CD4-positive, alpha-beta T cell (primary cell): ENCODE data around the gene MAPKAPK5. TPM values are rescaled to one million over a fixed set of nuclear protein-coding genes. Genes with fewer than 3 reads are reported as not detected.

ENCODE experiments used
- ATAC-seq: fragments of 200-7000 bp; cut with Tn5 transposase; one replicate; pipeline ENCODE4 v1.10.0; 2022; ENCODE audit warnings: mild to moderate bottlenecking; ENCODE audit not compliant: poor library complexity
- CTCF ChIA-PET: fragments of 350-600 bp; sonication (Branson Sonifier 250); formaldehyde crosslinking; loops from one replicate; lab custom pipeline; 2021; ENCODE audit warnings: antibody characterized with exemption, inconsistent platforms; lab: Charles Lee
- POLR2A ChIA-PET: fragments of 350-600 bp; sonication (Branson Sonifier 250); formaldehyde crosslinking; loops from one replicate; lab custom pipeline; 2021; ENCODE audit warnings: antibody characterized with exemption, inconsistent platforms; lab: Charles Lee
- DNase-seq, 14 experiments: peaks; one replicate each; pipeline ENCODE4 v3.0.0-alpha.2; 2013 to 2020; ENCODE audit warnings: mixed read lengths in 2 of 14
- H3K27ac ChIP-seq, 2 donors: one replicate each; pipeline versions ENCODE4 v1.5.1 to v1.7.0; 2013; ENCODE audit warnings: low read length in 2 of 2, low read depth in 1 of 2, mild to moderate bottlenecking in 1 of 2
- H3K27me3 ChIP-seq, 2 experiments: 1 replicate in 1 of 2; 2 replicates in 1 of 2; pipeline versions ENCODE4 v1.6.1 to v1.7.0; 2013; ENCODE audit warnings: low read length in 2 of 2, control low read depth in 1 of 2, mild to moderate bottlenecking in 1 of 2, moderate library complexity in 1 of 2; ENCODE audit not compliant: insufficient read depth in 2 of 2, control insufficient read depth in 1 of 2
- H3K36me3 ChIP-seq: one replicate; pipeline ENCODE4 v1.6.1; 2013; ENCODE audit warnings: low read length, control low read depth; ENCODE audit not compliant: insufficient read depth
- H3K4me1 ChIP-seq: one replicate; pipeline ENCODE4 v1.6.1; 2013; ENCODE audit warnings: low read length, control low read depth; ENCODE audit not compliant: insufficient read depth
- H3K4me3 ChIP-seq: one replicate; pipeline ENCODE4 v1.5.1; 2013; ENCODE audit warnings: mild to moderate bottlenecking, low read length, moderate library complexity
- H3K9me3 ChIP-seq, 2 experiments: 1 replicate in 1 of 2; 2 replicates in 1 of 2; pipeline versions ENCODE4 v1.6.1 to v1.7.0; 2013; ENCODE audit warnings: low read length in 2 of 2, mild to moderate bottlenecking in 2 of 2, control low read depth in 1 of 2, moderate library complexity in 1 of 2; ENCODE audit not compliant: control insufficient read depth in 1 of 2, insufficient read depth in 1 of 2
- H3K27ac Mint-ChIP-seq: one replicate; pipeline ENCODE4 v1.8.0; 2020; ENCODE audit warnings: mixed read lengths
- H3K27me3 Mint-ChIP-seq: one replicate; pipeline ENCODE4 v1.8.0; 2021; ENCODE audit warnings: mixed read lengths
- H3K36me3 Mint-ChIP-seq: one replicate; pipeline ENCODE4 v1.8.0; 2021; ENCODE audit warnings: low read depth, mixed read lengths
- H3K4me1 Mint-ChIP-seq: one replicate; pipeline ENCODE4 v1.8.0; 2021; ENCODE audit warnings: low read depth, mixed read lengths
- H3K4me3 Mint-ChIP-seq: one replicate; pipeline ENCODE4 v1.8.0; 2020; ENCODE audit warnings: mild to moderate bottlenecking, mixed read lengths
- H3K9me3 Mint-ChIP-seq: one replicate; pipeline ENCODE4 v1.8.0; 2020; ENCODE audit warnings: mixed read lengths
- CTCF ChIP-seq: fragments of 200-600 bp; IDR thresholded peaks from one replicate; pipeline ENCODE4 v1.8.0; 2022; ENCODE audit warnings: antibody characterized with exemption, mild to moderate bottlenecking
- intact Hi-C, 2 experiments: fragments of 100-400 bp; cut with DNase I in 1 of 2; cut with micrococcal nuclease in 1 of 2; formaldehyde crosslinking; loops; one replicate each; pipeline versions ENCODE4 v1.15.1 to v1.9.0; 2023 to 2025; cut with DNase I, micrococcal nuclease
- total RNA-seq, 174 experiments: library from RNA in 2 of 174; stranded (reverse) in 2 of 174; gene quantifications; one replicate each; pipeline ENCODE4 v1.2.3 and lab custom pipeline; 2021 to 2026

The MAPKAPK5 gene
- total RNA-seq, 2 experiments from 2014 or later: 62.2 to 63.6 TPM

- TF ChIP-seq CTCF: no peak
- no peak overlapping the region for H3K4me3 ChIP-seq
- intact Hi-C loops: no loop called here
- H3K27me3 ChIP-seq: no peaks in the 10 kb centered on the region
- ChIA-PET CTCF (no interaction called here), POLR2A (no interaction called here)
- no peaks in the 10 kb centered on the region for H3K4me1 ChIP-seq
- DNase-seq (no peak), ATAC-seq (no peak)
- Mint-ChIP-seq H3K27me3 (no peaks in the 10 kb centered on the region), H3K4me1 (no peaks in the 10 kb centered on the region), H3K36me3 (peaks cover 17% of the 10 kb centered on the region), H3K27ac (no peak overlapping the region), H3K4me3 (no peak overlapping the region), H3K9me3 (no peaks in the 10 kb centered on the region)
- H3K36me3 ChIP-seq: no peaks in the 10 kb centered on the region
- no peak overlapping the region for H3K27ac ChIP-seq
- H3K9me3 ChIP-seq: no peaks in the 10 kb centered on the region
Measured at GRCh38 chr12:111925171-111925570, 83.1 kb downstream of the MAPKAPK5 start.

DNA sequence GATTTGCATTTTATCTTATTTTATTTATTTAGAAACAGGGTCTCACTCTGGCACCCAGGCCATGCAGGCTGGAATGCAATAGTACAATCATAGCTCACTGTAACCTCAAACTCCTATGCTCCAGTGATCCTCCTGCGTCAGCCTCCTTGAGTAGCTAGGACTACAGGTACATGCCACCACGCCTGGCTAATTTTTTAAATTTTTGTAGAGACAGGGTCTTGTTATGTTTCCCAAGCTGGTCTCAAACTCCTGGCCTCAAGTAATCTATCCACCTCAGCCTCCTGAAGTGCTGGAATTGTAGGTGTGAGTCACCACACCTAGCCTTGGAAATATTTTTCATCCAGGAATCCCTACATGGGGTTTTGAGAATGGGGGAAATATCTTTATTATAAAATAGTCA lies 84.6 kb downstream of the MAPKAPK5 start:
- ATAC-seq: no peak
- Mint-ChIP-seq H3K4me3 (no peak overlapping the region), H3K27me3 (no peaks in the 10 kb centered on the region), H3K27ac (no peak overlapping the region), H3K4me1 (no peaks in the 10 kb centered on the region), H3K36me3 (peaks cover 31% of the 10 kb centered on the region), H3K9me3 (no peaks in the 10 kb centered on the region)
- H3K27me3 ChIP-seq: no peaks in the 10 kb centered on the region
- no peaks in the 10 kb centered on the region for H3K9me3 ChIP-seq
- intact Hi-C loops: no loop called here
- DNase-seq: no peak
- POLR2A ChIA-PET: no interaction called here
- no peak overlapping the region for H3K27ac ChIP-seq
- H3K36me3 ChIP-seq: peaks cover 3% of the 10 kb centered on the region
- CTCF ChIA-PET: no interaction called here
- H3K4me1 ChIP-seq: no peaks in the 10 kb centered on the region
- no peak for TF ChIP-seq CTCF
- H3K4me3 ChIP-seq: no peak overlapping the region

- CTCF ChIA-PET: no interaction called here
- DNase-seq: no peak
- no peak for ATAC-seq
- Mint-ChIP-seq H3K27ac (no peak overlapping the region), H3K4me1 (no peaks in the 10 kb centered on the region), H3K4me3 (no peak overlapping the region), H3K36me3 (peaks cover 38% of the 10 kb centered on the region), H3K9me3 (no peaks in the 10 kb centered on the region), H3K27me3 (no peaks in the 10 kb centered on the region)
- TF ChIP-seq CTCF: no peak
- intact Hi-C loops: no loop called here
- Histone ChIP-seq H3K27me3 (no peaks in the 10 kb centered on the region), H3K4me3 (no peak overlapping the region), H3K27ac (no peak overlapping the region), H3K36me3 (peaks cover 10% of the 10 kb centered on the region), H3K9me3 (no peaks in the 10 kb centered on the region), H3K4me1 (no peaks in the 10 kb centered on the region)
- POLR2A ChIA-PET: no interaction called here
Measured at GRCh38 chr12:111927346-111927745, 85.3 kb downstream of the MAPKAPK5 start.
